Peyer's patch (tissue), 4 donors: ENCODE results near the gene PTPRF.

Source experiments
- CTCF ChIP-seq, 6 experiments: fragments of 450-650 bp in 4 of 6; fragments of 200-600 bp in 2 of 6; sonication (generic) in 1 of 6; IDR thresholded peaks; one replicate each; pipeline ENCODE4 v1.5.1; 2017 to 2019; ENCODE audit warnings: antibody characterized with exemption in 6 of 6, mild to moderate bottlenecking in 3 of 6, moderate library complexity in 1 of 6
- POLR2A ChIP-seq, 2 donors: fragments of 450-650 bp; IDR thresholded peaks; one replicate each; pipeline ENCODE4 v1.5.1; 2017; ENCODE audit warnings: antibody characterized with exemption in 2 of 2, mild to moderate bottlenecking in 2 of 2, moderate library complexity in 2 of 2

- TF ChIP-seq CTCF (IDR thresholded peaks at IDR 0.05), result no peak
- TF ChIP-seq POLR2A (IDR thresholded peaks at IDR 0.05), result no peak
Measured at GRCh38 chr1:43534256-43534655, 3.6 kb downstream of the PTPRF start.
